Liver (tissue), 9 donors: ENCODE data around the gene EML1. TPM values are rescaled to one million over a fixed set of nuclear protein-coding genes. Genes with fewer than 3 reads are reported as not detected.

Source experiments
- DNase-seq: peaks from one replicate; pipeline ENCODE4 v3.0.0-alpha.2; 2017; ENCODE audit warnings: low spot score
- H3K27ac ChIP-seq, 2 donors: one replicate each; pipeline ENCODE4 v1.7.0; 2013; ENCODE audit warnings: inconsistent platforms in 2 of 2, low read length in 2 of 2, control low read depth in 1 of 2, low read depth in 1 of 2, mild to moderate bottlenecking in 1 of 2
- H3K27me3 ChIP-seq, 4 donors: one replicate each; pipeline versions ENCODE4 v1.6.1 to v1.7.0; 2013; ENCODE audit warnings: low read length in 3 of 4, inconsistent platforms in 1 of 4, mild to moderate bottlenecking in 1 of 4, moderate library complexity in 1 of 4; ENCODE audit not compliant: control insufficient read depth in 4 of 4, insufficient read depth in 4 of 4
- H3K36me3 ChIP-seq, 4 donors: one replicate each; pipeline versions ENCODE4 v1.6.1 to v1.7.0; 2013; ENCODE audit warnings: low read length in 3 of 4, mild to moderate bottlenecking in 3 of 4, low read depth in 1 of 4, moderate library complexity in 1 of 4; ENCODE audit not compliant: control insufficient read depth in 4 of 4, insufficient read depth in 3 of 4
- H3K4me1 ChIP-seq, 4 donors: one replicate each; pipeline versions ENCODE4 v1.6.1 to v1.7.0; 2013; ENCODE audit warnings: low read length in 3 of 4, mild to moderate bottlenecking in 3 of 4, moderate library complexity in 1 of 4; ENCODE audit not compliant: control insufficient read depth in 4 of 4, insufficient read depth in 4 of 4
- H3K4me3 ChIP-seq, 3 donors: one replicate each; pipeline versions ENCODE4 v1.6.1 to v1.7.0; 2013; ENCODE audit warnings: low read length in 3 of 3, control low read depth in 1 of 3, low read depth in 1 of 3, mild to moderate bottlenecking in 1 of 3
- H3K9ac ChIP-seq, 2 donors: one replicate each; pipeline ENCODE4 v1.7.0; 2013; ENCODE audit warnings: low read length in 2 of 2, mild to moderate bottlenecking in 2 of 2, moderate library complexity in 2 of 2, control low read depth in 1 of 2, low read depth in 1 of 2
- H3K9me3 ChIP-seq, 4 donors: one replicate each; pipeline versions ENCODE4 v1.6.1 to v1.7.0; 2013; ENCODE audit warnings: low read length in 3 of 4; ENCODE audit not compliant: control insufficient read depth in 4 of 4
- EGR1 ChIP-seq, 2 donors: IDR thresholded peaks; 2 replicates each; pipeline ENCODE4 v1.6.1; 2016 to 2018; ENCODE audit warnings: antibody characterized with exemption in 2 of 2, low read depth in 2 of 2
- FOXA1 ChIP-seq: IDR thresholded peaks from 2 replicates; pipeline ENCODE4 v1.6.1; 2016; ENCODE audit warnings: antibody characterized with exemption
- FOXA2 ChIP-seq: IDR thresholded peaks from 2 replicates; pipeline ENCODE4 v1.6.1; 2016; ENCODE audit warnings: antibody characterized with exemption
- GABPA ChIP-seq, 2 donors: IDR thresholded peaks in 1 of 2; conservative IDR thresholded peaks in 1 of 2; 2 replicates each; pipeline ENCODE4 v1.6.1; 2016; ENCODE audit warnings: antibody characterized with exemption in 2 of 2, mild to moderate bottlenecking in 1 of 2, moderate library complexity in 1 of 2
- HNF4A ChIP-seq, 2 donors: conservative IDR thresholded peaks; 2 replicates each; pipeline ENCODE4 v1.6.1; 2016; ENCODE audit warnings: antibody characterized with exemption in 2 of 2, mild to moderate bottlenecking in 2 of 2
- HNF4G ChIP-seq: IDR thresholded peaks from 2 replicates; pipeline ENCODE4 v1.6.1; 2016; ENCODE audit warnings: antibody characterized with exemption
- JUND ChIP-seq, 2 donors: IDR thresholded peaks; 2 replicates each; pipeline ENCODE4 v1.6.1; 2016; ENCODE audit warnings: antibody characterized with exemption in 2 of 2
- NR2F2 ChIP-seq: IDR thresholded peaks from 2 replicates; pipeline ENCODE4 v1.6.1; 2016; ENCODE audit warnings: antibody characterized with exemption
- RAD21 ChIP-seq, 2 donors: IDR thresholded peaks; 2 replicates each; pipeline ENCODE4 v1.6.1; 2016; ENCODE audit warnings: antibody characterized with exemption in 2 of 2, mild to moderate bottlenecking in 2 of 2
- RXRA ChIP-seq, 2 donors: IDR thresholded peaks; 2 replicates each; pipeline ENCODE4 v1.6.1; 2017 to 2018; ENCODE audit warnings: antibody characterized with exemption in 2 of 2, mild to moderate bottlenecking in 1 of 2
- SP1 ChIP-seq: IDR thresholded peaks from 2 replicates; pipeline ENCODE4 v1.6.1; 2018; ENCODE audit warnings: antibody characterized with exemption, mild to moderate bottlenecking
- TAF1 ChIP-seq: conservative IDR thresholded peaks from 2 replicates; pipeline ENCODE4 v1.6.1; 2016; ENCODE audit warnings: antibody characterized with exemption, mild to moderate bottlenecking
- YY1 ChIP-seq: IDR thresholded peaks from 2 replicates; pipeline ENCODE4 v1.6.1; 2016; ENCODE audit warnings: antibody characterized with exemption, mild to moderate bottlenecking
- WGBS: extraction: QIAGEN DNeasy Blood & Tissue Kit; methylation state at CpG from one replicate; pipeline ENCODE4 v1.1.7; 2013; 5-methylcytosine and 5-hydroxymethylcytosine counted together
- polyA plus RNA-seq, 2 donors: library from polyadenylated mRNA; stranded (reverse) in 1 of 2; unstranded in 1 of 2; fragments of 200-250 nt in 1 of 2; fragments of >200 nt in 1 of 2; fragmentation: Nextera tagmentation in 1 of 2; extraction: Ambion mirVana in 1 of 2; gene quantifications; one replicate each; pipeline versions ENCODE4 v1.2.1 to v1.2.3, GENCODE V29; 2013 to 2015
- total RNA-seq, 2 donors: library from RNA; depleted of rRNA; stranded (reverse); fragments of >200 nt; gene quantifications; one replicate each; pipeline ENCODE4 v1.2.3, GENCODE V29; 2014
- TF ChIP-seq, protein P1 (sequence below): IDR thresholded peaks from 2 replicates; pipeline ENCODE4 v1.6.1; 2016; ENCODE audit warnings: antibody characterized with exemption
- TF ChIP-seq, protein P2 (sequence below): fragments of 150-350 bp; IDR thresholded peaks from 2 replicates; pipeline ENCODE4 v1.5.1; 2017; ENCODE audit warnings: improper control_type of control experiment, low read depth, low read length; ENCODE audit not compliant: missing input control
- TF ChIP-seq, protein P3 (sequence below): IDR thresholded peaks from 2 replicates; pipeline ENCODE4 v1.6.1; 2016; ENCODE audit warnings: antibody characterized with exemption
- TF ChIP-seq, protein P4 (sequence below): IDR thresholded peaks from 2 replicates; pipeline ENCODE4 v1.6.1; 2016; ENCODE audit warnings: antibody characterized with exemption
- TF ChIP-seq, protein P5 (sequence below): IDR thresholded peaks from 2 replicates; pipeline ENCODE4 v1.6.1; 2016; ENCODE audit warnings: antibody characterized with exemption, mild to moderate bottlenecking
- donor health status: healthy.
- donor health status: healthy.
- donor health status: healthy.
- donor health status: healthy.
- donor health status: healthy.

Gene EML1
- total and polyA plus RNA-seq, 4 donors, result 2.7 to 14.6 (median 4.6) TPM

DNA sequence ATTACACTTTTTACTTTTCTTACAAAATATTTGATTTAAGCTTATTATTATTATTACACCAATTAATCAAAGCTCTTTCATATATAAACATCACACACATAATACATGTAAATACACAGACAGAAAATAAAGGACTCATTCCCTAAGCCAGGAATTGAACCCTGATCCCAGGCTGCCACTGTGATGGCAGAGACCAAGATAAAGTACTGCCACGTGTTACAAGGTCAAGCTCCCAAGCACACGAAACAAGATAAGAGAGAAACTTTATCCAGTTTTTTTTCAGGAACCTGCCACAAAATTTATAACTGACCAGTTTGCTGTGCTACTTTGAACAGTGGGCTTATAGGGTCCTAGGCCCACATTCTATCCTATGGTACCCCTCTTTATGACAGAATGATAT, 111.3 kb downstream of the EML1 start (continued):
- TF ChIP-seq, protein P1, sequence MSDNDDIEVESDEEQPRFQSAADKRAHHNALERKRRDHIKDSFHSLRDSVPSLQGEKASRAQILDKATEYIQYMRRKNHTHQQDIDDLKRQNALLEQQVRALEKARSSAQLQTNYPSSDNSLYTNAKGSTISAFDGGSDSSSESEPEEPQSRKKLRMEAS, result peak; percentile 51
- TF ChIP-seq FOXA1, result no peak
- no peak for TF ChIP-seq TAF1
- peak; percentile 83 to 93 for TF ChIP-seq HNF4A (conservative IDR thresholded peaks at IDR 0.05)
- peak in 1 of 2 donors; percentile 47 for TF ChIP-seq JUND (IDR thresholded peaks at IDR 0.05)
- no peak for TF ChIP-seq FOXA2
- peak; percentile 53 to 79 for TF ChIP-seq RXRA (IDR thresholded peaks at IDR 0.05)
- peak; percentile 61 for TF ChIP-seq YY1
- peak; percentile 17 to 42 for TF ChIP-seq RAD21 (IDR thresholded peaks at IDR 0.05)
- no peak for TF ChIP-seq GABPA (IDR thresholded peaks at IDR 0.05 in 1 of 2, conservative IDR thresholded peaks at IDR 0.05 in 1 of 2)

DNA sequence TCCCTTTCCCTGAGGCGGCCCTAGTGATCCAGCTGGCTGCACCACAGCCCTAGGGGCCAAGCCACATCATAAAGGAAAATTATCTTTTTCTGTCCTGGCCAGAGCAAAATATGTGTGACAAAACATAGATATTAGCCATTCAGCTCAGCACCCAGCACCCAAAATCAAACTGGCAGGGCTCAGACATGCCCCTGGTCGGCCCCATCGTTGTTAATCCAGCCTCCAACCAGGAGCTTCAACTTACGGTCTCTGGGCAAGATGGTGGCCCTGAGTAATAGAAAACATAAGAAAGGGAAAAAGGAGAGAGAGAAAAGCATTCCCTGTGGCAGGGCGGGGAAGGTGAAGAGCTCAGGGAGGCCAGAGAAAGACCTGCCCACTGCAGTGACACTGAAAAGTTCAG, 111.9 kb downstream of the EML1 start:
- Histone ChIP-seq H3K9ac (no peak overlapping the region), H3K27me3 (no peaks in the 10 kb centered on the region), H3K36me3 (no peaks in the 10 kb centered on the region), H3K4me3 (no peak overlapping the region), H3K4me1 (peaks cover 0 to 14% (median 4%) of the 10 kb centered on the region in 4 donors), H3K27ac (peak overlapping the region in 1 of 2 donors; percentile 5), H3K9me3 (no peaks in the 10 kb centered on the region)
- no peak for DNase-seq
- WGBS, result 95% methylated on average over 5 of the region's 5 CpGs
- no peak for TF ChIP-seq NR2F2
- TF ChIP-seq HNF4A (conservative IDR thresholded peaks at IDR 0.05), result no peak
- no peak for TF ChIP-seq RXRA (IDR thresholded peaks at IDR 0.05)
- TF ChIP-seq, protein P1, result no peak
- no peak for TF ChIP-seq HNF4G
- TF ChIP-seq YY1, result no peak
- TF ChIP-seq, protein P2, sequence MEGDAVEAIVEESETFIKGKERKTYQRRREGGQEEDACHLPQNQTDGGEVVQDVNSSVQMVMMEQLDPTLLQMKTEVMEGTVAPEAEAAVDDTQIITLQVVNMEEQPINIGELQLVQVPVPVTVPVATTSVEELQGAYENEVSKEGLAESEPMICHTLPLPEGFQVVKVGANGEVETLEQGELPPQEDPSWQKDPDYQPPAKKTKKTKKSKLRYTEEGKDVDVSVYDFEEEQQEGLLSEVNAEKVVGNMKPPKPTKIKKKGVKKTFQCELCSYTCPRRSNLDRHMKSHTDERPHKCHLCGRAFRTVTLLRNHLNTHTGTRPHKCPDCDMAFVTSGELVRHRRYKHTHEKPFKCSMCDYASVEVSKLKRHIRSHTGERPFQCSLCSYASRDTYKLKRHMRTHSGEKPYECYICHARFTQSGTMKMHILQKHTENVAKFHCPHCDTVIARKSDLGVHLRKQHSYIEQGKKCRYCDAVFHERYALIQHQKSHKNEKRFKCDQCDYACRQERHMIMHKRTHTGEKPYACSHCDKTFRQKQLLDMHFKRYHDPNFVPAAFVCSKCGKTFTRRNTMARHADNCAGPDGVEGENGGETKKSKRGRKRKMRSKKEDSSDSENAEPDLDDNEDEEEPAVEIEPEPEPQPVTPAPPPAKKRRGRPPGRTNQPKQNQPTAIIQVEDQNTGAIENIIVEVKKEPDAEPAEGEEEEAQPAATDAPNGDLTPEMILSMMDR, result no peak
- no peak for TF ChIP-seq EGR1 (IDR thresholded peaks at IDR 0.05; ENCODE audit: low read depth in 2 of 2)
- TF ChIP-seq, protein P3, sequence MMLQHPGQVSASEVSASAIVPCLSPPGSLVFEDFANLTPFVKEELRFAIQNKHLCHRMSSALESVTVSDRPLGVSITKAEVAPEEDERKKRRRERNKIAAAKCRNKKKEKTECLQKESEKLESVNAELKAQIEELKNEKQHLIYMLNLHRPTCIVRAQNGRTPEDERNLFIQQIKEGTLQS, result no peak
- no peak for TF ChIP-seq SP1
- TF ChIP-seq, protein P4, sequence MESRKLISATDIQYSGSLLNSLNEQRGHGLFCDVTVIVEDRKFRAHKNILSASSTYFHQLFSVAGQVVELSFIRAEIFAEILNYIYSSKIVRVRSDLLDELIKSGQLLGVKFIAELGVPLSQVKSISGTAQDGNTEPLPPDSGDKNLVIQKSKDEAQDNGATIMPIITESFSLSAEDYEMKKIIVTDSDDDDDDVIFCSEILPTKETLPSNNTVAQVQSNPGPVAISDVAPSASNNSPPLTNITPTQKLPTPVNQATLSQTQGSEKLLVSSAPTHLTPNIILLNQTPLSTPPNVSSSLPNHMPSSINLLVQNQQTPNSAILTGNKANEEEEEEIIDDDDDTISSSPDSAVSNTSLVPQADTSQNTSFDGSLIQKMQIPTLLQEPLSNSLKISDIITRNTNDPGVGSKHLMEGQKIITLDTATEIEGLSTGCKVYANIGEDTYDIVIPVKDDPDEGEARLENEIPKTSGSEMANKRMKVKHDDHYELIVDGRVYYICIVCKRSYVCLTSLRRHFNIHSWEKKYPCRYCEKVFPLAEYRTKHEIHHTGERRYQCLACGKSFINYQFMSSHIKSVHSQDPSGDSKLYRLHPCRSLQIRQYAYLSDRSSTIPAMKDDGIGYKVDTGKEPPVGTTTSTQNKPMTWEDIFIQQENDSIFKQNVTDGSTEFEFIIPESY, result no peak
- TF ChIP-seq FOXA1, result no peak
- TF ChIP-seq, protein P5, sequence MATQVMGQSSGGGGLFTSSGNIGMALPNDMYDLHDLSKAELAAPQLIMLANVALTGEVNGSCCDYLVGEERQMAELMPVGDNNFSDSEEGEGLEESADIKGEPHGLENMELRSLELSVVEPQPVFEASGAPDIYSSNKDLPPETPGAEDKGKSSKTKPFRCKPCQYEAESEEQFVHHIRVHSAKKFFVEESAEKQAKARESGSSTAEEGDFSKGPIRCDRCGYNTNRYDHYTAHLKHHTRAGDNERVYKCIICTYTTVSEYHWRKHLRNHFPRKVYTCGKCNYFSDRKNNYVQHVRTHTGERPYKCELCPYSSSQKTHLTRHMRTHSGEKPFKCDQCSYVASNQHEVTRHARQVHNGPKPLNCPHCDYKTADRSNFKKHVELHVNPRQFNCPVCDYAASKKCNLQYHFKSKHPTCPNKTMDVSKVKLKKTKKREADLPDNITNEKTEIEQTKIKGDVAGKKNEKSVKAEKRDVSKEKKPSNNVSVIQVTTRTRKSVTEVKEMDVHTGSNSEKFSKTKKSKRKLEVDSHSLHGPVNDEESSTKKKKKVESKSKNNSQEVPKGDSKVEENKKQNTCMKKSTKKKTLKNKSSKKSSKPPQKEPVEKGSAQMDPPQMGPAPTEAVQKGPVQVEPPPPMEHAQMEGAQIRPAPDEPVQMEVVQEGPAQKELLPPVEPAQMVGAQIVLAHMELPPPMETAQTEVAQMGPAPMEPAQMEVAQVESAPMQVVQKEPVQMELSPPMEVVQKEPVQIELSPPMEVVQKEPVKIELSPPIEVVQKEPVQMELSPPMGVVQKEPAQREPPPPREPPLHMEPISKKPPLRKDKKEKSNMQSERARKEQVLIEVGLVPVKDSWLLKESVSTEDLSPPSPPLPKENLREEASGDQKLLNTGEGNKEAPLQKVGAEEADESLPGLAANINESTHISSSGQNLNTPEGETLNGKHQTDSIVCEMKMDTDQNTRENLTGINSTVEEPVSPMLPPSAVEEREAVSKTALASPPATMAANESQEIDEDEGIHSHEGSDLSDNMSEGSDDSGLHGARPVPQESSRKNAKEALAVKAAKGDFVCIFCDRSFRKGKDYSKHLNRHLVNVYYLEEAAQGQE, result no peak
- TF ChIP-seq RAD21 (IDR thresholded peaks at IDR 0.05), result no peak
- no peak for TF ChIP-seq GABPA (IDR thresholded peaks at IDR 0.05 in 1 of 2, conservative IDR thresholded peaks at IDR 0.05 in 1 of 2)
- TF ChIP-seq TAF1, result no peak
